ENCODE measurements around the gene G6PC2.
A peak's percentile ranks its signal among the peaks of the same experiment; 100 is the strongest.

G6PC2 gene

DNA sequence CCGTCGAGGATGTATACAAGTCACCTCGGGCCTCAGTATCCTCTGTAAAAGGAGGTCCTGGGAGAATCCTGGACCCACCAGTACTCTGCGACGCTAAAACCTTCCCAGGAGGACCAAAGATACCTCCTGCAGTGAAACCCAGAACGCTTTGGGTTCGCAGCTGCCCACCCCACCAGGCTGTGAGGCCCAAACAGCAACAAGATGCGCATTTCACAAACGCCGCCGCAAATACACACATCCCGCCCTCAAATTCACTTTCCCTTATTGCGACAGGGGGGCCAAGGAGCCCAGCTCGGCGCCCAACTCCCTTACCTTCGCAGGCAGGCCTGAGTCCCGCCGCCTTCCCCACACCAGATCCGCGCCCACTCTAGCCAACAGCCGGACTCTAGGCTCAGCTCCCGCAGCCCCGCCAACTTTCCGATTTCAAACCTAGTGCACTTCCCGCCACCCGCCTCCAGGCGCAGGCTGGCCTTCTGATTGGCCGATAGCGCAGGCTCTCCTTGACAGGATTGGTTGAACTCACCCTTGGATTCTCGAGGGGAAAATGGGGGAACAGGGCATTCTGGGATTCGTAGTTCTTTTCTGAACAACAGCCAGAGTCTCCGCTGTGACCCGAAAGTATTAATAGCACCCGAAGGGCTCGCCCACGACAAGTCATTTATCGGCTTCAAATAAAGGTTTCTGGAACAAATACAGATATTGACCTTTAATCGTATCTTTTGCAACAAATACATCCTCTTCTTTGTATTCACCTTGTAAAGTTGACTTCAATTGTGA is 10.9 kb upstream of the G6PC2 start, which contains the start of gene SPC25:
Gene SPC25 (minus strand): TSS at position 425 of the 777 bp plus-strand sequence. CDS start 911 bp downstream, outside the sequence.
- TF ChIP-seq MYC (IDR thresholded peaks at IDR 0.05; ENCODE audit: low read depth, low read length), result peak; percentile 38; the same call in 1 of the 2 replicates
- TF ChIP-seq POLR2A (IDR thresholded peaks at IDR 0.05; ENCODE audit: extremely low read depth, insufficient read length), result peak; percentile 52
- TF ChIP-seq, protein P1, sequence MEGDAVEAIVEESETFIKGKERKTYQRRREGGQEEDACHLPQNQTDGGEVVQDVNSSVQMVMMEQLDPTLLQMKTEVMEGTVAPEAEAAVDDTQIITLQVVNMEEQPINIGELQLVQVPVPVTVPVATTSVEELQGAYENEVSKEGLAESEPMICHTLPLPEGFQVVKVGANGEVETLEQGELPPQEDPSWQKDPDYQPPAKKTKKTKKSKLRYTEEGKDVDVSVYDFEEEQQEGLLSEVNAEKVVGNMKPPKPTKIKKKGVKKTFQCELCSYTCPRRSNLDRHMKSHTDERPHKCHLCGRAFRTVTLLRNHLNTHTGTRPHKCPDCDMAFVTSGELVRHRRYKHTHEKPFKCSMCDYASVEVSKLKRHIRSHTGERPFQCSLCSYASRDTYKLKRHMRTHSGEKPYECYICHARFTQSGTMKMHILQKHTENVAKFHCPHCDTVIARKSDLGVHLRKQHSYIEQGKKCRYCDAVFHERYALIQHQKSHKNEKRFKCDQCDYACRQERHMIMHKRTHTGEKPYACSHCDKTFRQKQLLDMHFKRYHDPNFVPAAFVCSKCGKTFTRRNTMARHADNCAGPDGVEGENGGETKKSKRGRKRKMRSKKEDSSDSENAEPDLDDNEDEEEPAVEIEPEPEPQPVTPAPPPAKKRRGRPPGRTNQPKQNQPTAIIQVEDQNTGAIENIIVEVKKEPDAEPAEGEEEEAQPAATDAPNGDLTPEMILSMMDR (IDR thresholded peaks at IDR 0.05; ENCODE audit: low read depth, low read length), result no peak
- TF ChIP-seq, protein P2, sequence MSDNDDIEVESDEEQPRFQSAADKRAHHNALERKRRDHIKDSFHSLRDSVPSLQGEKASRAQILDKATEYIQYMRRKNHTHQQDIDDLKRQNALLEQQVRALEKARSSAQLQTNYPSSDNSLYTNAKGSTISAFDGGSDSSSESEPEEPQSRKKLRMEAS (IDR thresholded peaks at IDR 0.05; ENCODE audit: low read depth, low read length), result peak; percentile 26; the same call in 1 of the 2 replicates
- peak; percentile 96 for DNase-seq (ENCODE audit: low read depth)
- H3K4me3 ChIP-seq (ENCODE audit: low read depth, low read length), result peak within 1 kb of the TSS; percentile 94

DNA sequence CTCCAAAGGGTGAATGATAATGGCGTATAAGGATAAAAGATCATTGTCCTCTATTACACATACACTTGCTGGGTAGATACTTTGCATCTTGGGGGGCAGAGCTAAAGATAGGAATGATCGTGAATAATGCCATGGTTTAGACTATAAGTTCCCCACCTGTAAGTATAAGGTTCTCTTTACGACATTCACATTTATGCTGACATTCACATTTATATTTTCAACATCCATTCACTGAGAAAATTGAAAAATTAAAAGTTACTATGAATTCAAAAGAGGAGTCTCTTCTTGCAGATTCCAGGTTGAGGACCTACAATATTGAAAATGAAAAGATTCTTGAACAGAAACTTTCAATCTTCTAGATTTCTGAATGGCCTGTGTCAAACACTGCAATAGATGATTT is 8.8 kb upstream of the G6PC2 start:
- DNase-seq (ENCODE audit: low read depth), result no peak
- H3K4me3 ChIP-seq (ENCODE audit: low read depth, low read length), result no peak overlapping the region
- TF ChIP-seq, protein P2 (IDR thresholded peaks at IDR 0.05; ENCODE audit: low read depth, low read length), result no peak
- TF ChIP-seq MYC (IDR thresholded peaks at IDR 0.05; ENCODE audit: low read depth, low read length) (no peak), POLR2A (IDR thresholded peaks at IDR 0.05; ENCODE audit: extremely low read depth, insufficient read length) (no peak)

DNA sequence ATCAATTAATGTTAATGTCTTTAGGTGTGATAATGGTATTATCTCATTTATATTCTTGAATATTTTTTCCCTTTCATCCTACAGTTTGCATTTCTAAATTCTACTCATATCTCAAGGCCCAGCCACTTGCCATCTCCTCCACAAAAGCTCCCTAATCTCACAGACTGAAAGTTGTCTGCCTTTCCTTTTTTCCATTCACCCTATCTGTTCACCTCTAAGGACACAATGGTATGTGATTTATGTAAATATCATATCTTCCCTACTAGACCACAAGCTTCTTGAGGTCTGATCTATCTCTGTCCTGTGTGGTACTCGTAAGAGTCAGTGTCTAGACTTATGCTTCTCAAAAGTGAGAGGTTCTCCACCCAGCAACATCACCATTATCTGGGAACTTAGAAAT is 7.0 kb upstream of the G6PC2 start:
- TF ChIP-seq MYC (IDR thresholded peaks at IDR 0.05; ENCODE audit: low read depth, low read length) (no peak), POLR2A (IDR thresholded peaks at IDR 0.05; ENCODE audit: extremely low read depth, insufficient read length) (no peak)
- TF ChIP-seq, protein P1 (IDR thresholded peaks at IDR 0.05; ENCODE audit: low read depth, low read length), result no peak
- TF ChIP-seq, protein P2 (IDR thresholded peaks at IDR 0.05; ENCODE audit: low read depth, low read length), result no peak
- no peak overlapping the region for H3K4me3 ChIP-seq (ENCODE audit: low read depth, low read length)
- no peak for DNase-seq (ENCODE audit: low read depth)

DNA sequence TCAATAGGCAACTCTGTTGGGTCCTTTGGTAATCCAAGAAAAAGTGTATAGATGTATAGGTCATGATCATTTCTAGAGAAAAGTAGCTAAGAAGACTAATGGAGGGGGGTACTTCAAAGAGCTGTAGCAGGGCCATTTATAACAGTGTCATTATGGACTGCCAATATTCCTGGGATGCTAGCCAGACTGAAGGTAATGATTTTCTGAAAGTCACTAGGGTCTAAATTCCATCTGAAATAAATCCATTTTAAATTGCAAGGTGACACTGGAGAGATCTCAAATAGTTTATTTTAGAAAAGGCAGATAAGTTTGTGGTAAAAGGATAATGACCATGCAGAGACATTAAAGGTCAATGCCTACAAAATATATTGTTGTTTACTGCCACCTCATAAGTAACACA is 6.4 kb upstream of the G6PC2 start:
- H3K4me3 ChIP-seq (ENCODE audit: low read depth, low read length), result no peak overlapping the region
- DNase-seq (ENCODE audit: low read depth), result no peak
- no peak for TF ChIP-seq POLR2A (IDR thresholded peaks at IDR 0.05; ENCODE audit: extremely low read depth, insufficient read length)
- TF ChIP-seq, protein P2 (IDR thresholded peaks at IDR 0.05; ENCODE audit: low read depth, low read length), result no peak
- TF ChIP-seq MYC (IDR thresholded peaks at IDR 0.05; ENCODE audit: low read depth, low read length), result no peak
- TF ChIP-seq, protein P1 (IDR thresholded peaks at IDR 0.05; ENCODE audit: low read depth, low read length), result no peak

DNA sequence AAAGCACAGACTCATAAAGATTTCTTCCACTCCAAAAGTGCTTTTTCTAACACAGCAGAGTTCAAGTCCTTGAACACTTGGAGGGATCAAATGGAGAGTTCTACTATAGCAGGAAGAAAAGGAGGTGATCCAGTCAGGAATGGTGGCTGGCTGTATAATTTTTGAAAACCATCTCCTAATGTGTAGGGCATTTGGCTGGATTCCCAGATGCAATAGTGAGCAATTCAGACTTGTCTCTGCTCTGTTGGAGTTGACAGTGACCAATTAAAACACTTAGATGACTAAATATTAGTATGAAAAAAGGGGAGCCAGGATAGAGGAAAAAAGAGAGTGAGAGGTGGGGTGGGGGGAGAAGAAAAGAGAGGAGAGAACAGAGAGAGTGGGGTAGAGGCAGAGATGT is 5.3 kb upstream of the G6PC2 start:
- no peak overlapping the region for H3K4me3 ChIP-seq (ENCODE audit: low read depth, low read length)
- TF ChIP-seq, protein P1 (IDR thresholded peaks at IDR 0.05; ENCODE audit: low read depth, low read length), result no peak
- no peak for TF ChIP-seq POLR2A (IDR thresholded peaks at IDR 0.05; ENCODE audit: extremely low read depth, insufficient read length)
- TF ChIP-seq MYC (IDR thresholded peaks at IDR 0.05; ENCODE audit: low read depth, low read length), result no peak
- TF ChIP-seq, protein P2 (IDR thresholded peaks at IDR 0.05; ENCODE audit: low read depth, low read length), result no peak
- DNase-seq (ENCODE audit: low read depth), result no peak

DNA sequence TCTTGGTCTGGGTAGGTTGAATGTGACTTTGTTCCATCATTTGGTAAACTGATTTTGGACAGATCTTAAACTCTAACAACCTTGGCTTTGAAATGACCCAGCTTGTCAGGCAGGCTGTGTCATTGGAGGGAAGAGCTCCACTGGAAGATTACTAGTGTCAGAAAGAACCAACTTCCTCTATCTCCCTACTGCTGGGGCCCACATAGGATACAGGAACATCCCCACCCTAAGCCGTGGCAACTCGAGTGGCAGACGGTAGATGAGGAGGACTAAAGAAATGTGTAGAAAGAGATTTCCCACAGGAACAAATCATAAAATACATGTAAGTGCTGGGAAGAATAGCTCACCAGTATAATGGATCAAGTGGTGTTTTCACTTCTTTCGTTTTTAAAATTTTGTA is 4.3 kb upstream of the G6PC2 start:
- H3K4me3 ChIP-seq (ENCODE audit: low read depth, low read length), result no peak overlapping the region
- peak; percentile 46 for DNase-seq (ENCODE audit: low read depth)
- TF ChIP-seq, protein P2 (IDR thresholded peaks at IDR 0.05; ENCODE audit: low read depth, low read length), result no peak
- TF ChIP-seq, protein P1 (IDR thresholded peaks at IDR 0.05; ENCODE audit: low read depth, low read length), result no peak
- no peak for TF ChIP-seq MYC (IDR thresholded peaks at IDR 0.05; ENCODE audit: low read depth, low read length)
- no peak for TF ChIP-seq POLR2A (IDR thresholded peaks at IDR 0.05; ENCODE audit: extremely low read depth, insufficient read length)

Measured in NB4 (cell line).